PC-9 (cell line): ENCODE data around the gene HADHA. TPM values are rescaled to one million over a fixed set of nuclear protein-coding genes. Genes with fewer than 3 reads are reported as not detected.

Source experiments
- BruUV-seq: library from RNA; stranded (reverse); fragments of 400-500 nt; replicated peaks from 2 replicates; lab custom pipeline; 2021; lab: Mats Ljungman, UMichigan
- CTCF ChIA-PET: fragments of 300-600 bp; sonication (Branson Sonifier 250); formaldehyde crosslinking; loops from one replicate; lab custom pipeline; 2022; ENCODE audit warnings: antibody characterized with exemption; lab: Charles Lee
- POLR2A ChIA-PET: fragments of 300-600 bp; sonication (Branson Sonifier 250); formaldehyde crosslinking; loops from one replicate; lab custom pipeline; 2022; ENCODE audit warnings: antibody characterized with exemption; ENCODE audit not compliant: unreplicated experiment; lab: Charles Lee
- DNase-seq, 2 experiments: peaks; one replicate each; pipeline versions ENCODE4 v3.0.0 to v3.0.0-alpha.2; 2015 to 2022; ENCODE audit warnings: mixed read lengths in 1 of 2
- H2AFZ ChIP-seq: fragments of 200-600 bp; sonication (generic); 2 replicates; pipeline ENCODE4 v1.8.1; 2017; ENCODE audit warnings: antibody characterized with exemption
- H3F3A ChIP-seq: fragments of 200-600 bp; sonication (generic); 2 replicates; pipeline ENCODE4 v1.8.1; 2017; ENCODE audit warnings: antibody characterized with exemption, mild to moderate bottlenecking, low read depth; ENCODE audit not compliant: insufficient read depth
- H3K27ac ChIP-seq: fragments of 200-600 bp; sonication (generic); 2 replicates; pipeline ENCODE4 v1.6.1; 2016; ENCODE audit warnings: mixed run types
- H3K27me3 ChIP-seq: fragments of 200-600 bp; sonication (generic); 2 replicates; pipeline ENCODE4 v1.6.1; 2016; ENCODE audit warnings: low read depth, mixed run types; ENCODE audit not compliant: insufficient read depth
- H3K36me3 ChIP-seq: fragments of 200-600 bp; sonication (generic); 2 replicates; pipeline ENCODE4 v1.6.1; 2016; ENCODE audit warnings: low read depth, mixed run types
- H3K4me1 ChIP-seq: fragments of 200-600 bp; sonication (generic); replicated peaks from 2 replicates; pipeline ENCODE4 v1.6.1; 2016; ENCODE audit warnings: mixed run types; ENCODE audit not compliant: insufficient read depth
- H3K4me2 ChIP-seq: fragments of 200-600 bp; sonication (generic); 2 replicates; pipeline ENCODE4 v1.6.1; 2017; ENCODE audit warnings: mixed run types
- H3K4me3 ChIP-seq: fragments of 200-600 bp; sonication (generic); 2 replicates; pipeline ENCODE4 v1.6.1; 2016; ENCODE audit warnings: mixed run types
- H3K79me2 ChIP-seq: fragments of 200-600 bp; sonication (generic); 2 replicates; pipeline ENCODE4 v1.6.1; 2017; ENCODE audit warnings: low read depth, mixed run types
- H3K9me2 ChIP-seq: fragments of 200-600 bp; sonication (generic); 2 replicates; pipeline ENCODE4 v1.8.1; 2017; ENCODE audit warnings: mild to moderate bottlenecking; ENCODE audit not compliant: insufficient read depth
- H3K9me3 ChIP-seq: fragments of 200-600 bp; sonication (generic); 2 replicates; pipeline ENCODE4 v1.8.1; 2016; ENCODE audit warnings: low read depth; ENCODE audit not compliant: insufficient read depth
- H4K20me1 ChIP-seq: fragments of 200-600 bp; sonication (generic); 2 replicates; pipeline ENCODE4 v1.8.1; 2017; ENCODE audit not compliant: insufficient read depth
- EZH2 ChIP-seq: fragments of 200-600 bp; sonication (generic); IDR thresholded peaks from 2 replicates; pipeline ENCODE4 v1.8.0; 2017; ENCODE audit warnings: antibody characterized with exemption, low read depth
- intact Hi-C: fragments of 100-400 bp; cut with micrococcal nuclease; formaldehyde crosslinking; loops from one replicate; pipeline ENCODE4 v1.10.0; 2022; ENCODE audit not compliant: unreplicated experiment
- total RNA-seq: library from RNA; stranded (reverse); gene quantifications from 2 replicates; pipeline ENCODE4 v1.2.3, GENCODE V29; 2021
- TF ChIP-seq, protein P1 (sequence below): fragments of 200-600 bp; sonication (generic); conservative IDR thresholded peaks from 2 replicates; pipeline ENCODE4 v1.6.1; 2017; ENCODE audit warnings: mixed run types, antibody characterized with exemption, mild to moderate bottlenecking, moderate library complexity

Gene HADHA
- total RNA-seq, 1 experiment from 2014 or later, result 129 TPM

GRCh38 chr2:26176279-26176615 is 68.2 kb downstream of the HADHA start:
- H3K9me3 ChIP-seq, result no peaks in the 10 kb centered on the region
- H4K20me1 ChIP-seq, result no peaks in the 10 kb centered on the region
- H3K27me3 ChIP-seq, result no peaks in the 10 kb centered on the region
- H3K4me1 ChIP-seq, result no peaks in the 10 kb centered on the region
- ChIA-PET CTCF (no interaction called here), POLR2A (no interaction called here)
- H3K4me3 ChIP-seq, result no peak overlapping the region
- no TSS peak for BruUV-seq
- DNase-seq, result no peak
- no peak overlapping the region for H3K27ac ChIP-seq
- peaks cover 3% of the 10 kb centered on the region; the same call in 1 of the 2 replicates for H3F3A ChIP-seq
- intact Hi-C loops, result no loop called here
- H3K36me3 ChIP-seq, result no peaks in the 10 kb centered on the region
- no peaks in the 10 kb centered on the region for H3K9me2 ChIP-seq
- H3K79me2 ChIP-seq, result no peaks in the 10 kb centered on the region
- no peak overlapping the region for H3K4me2 ChIP-seq
- TF ChIP-seq EZH2, result no peak
- TF ChIP-seq, protein P1, sequence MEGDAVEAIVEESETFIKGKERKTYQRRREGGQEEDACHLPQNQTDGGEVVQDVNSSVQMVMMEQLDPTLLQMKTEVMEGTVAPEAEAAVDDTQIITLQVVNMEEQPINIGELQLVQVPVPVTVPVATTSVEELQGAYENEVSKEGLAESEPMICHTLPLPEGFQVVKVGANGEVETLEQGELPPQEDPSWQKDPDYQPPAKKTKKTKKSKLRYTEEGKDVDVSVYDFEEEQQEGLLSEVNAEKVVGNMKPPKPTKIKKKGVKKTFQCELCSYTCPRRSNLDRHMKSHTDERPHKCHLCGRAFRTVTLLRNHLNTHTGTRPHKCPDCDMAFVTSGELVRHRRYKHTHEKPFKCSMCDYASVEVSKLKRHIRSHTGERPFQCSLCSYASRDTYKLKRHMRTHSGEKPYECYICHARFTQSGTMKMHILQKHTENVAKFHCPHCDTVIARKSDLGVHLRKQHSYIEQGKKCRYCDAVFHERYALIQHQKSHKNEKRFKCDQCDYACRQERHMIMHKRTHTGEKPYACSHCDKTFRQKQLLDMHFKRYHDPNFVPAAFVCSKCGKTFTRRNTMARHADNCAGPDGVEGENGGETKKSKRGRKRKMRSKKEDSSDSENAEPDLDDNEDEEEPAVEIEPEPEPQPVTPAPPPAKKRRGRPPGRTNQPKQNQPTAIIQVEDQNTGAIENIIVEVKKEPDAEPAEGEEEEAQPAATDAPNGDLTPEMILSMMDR, result no peak
- no peak overlapping the region for H2AFZ ChIP-seq

- intact Hi-C loops, result no loop called here
- ChIA-PET POLR2A (no interaction called here), CTCF (no interaction called here)
- Histone ChIP-seq H2AFZ (no peak overlapping the region), H3K36me3 (no peaks in the 10 kb centered on the region), H3K9me2 (no peaks in the 10 kb centered on the region), H3K9me3 (no peaks in the 10 kb centered on the region), H4K20me1 (no peaks in the 10 kb centered on the region), H3K27ac (no peak overlapping the region), H3K4me3 (no peak overlapping the region), H3K4me2 (no peak overlapping the region), H3K79me2 (no peaks in the 10 kb centered on the region), H3K27me3 (no peaks in the 10 kb centered on the region), H3F3A (peaks cover 6% of the 10 kb centered on the region; the same call in 1 of the 2 replicates), H3K4me1 (no peaks in the 10 kb centered on the region)
- BruUV-seq, result no TSS peak
- no peak for DNase-seq
- TF ChIP-seq, protein P1, result no peak
- no peak for TF ChIP-seq EZH2
Observed at GRCh38 chr2:26175466-26176278, 68.8 kb downstream of the HADHA start.

DNA sequence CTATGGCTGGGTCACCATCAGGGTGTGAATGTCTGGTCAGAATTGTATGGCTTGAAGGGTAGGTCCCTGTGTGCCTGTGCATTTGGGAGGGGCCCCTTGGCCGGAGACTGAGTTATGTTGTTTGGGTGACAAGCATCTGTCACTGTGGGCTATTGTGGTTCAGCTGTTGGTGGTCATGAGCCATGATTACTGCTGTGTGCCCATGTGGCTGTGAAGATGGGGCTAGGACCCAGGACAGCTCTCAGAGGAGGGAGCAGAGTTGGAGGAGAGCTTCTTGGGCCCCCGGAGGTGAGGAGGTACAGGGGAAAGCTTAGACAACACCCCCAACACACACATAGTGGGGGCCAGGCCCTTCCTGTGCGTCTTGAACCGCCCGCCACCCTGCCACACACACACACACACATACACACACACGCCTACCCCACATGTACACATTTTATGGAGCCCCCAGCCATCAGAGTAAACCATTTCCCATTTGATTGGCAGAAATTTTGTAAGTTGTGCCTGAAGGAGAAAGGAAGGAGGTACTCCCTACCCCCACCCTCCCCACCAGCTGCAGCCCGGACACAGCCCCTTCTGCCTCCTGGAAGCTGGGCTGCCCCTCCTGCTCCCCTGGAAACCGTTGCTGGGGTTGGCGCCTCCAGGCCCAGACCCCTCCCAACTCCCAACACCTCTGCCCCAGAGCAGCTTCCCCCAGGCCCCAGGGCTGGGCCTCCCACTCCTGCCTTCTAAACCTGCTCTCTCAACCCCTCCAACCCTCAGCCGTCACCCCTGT is 69.6 kb downstream of the HADHA start:
- Histone ChIP-seq H3K36me3 (no peaks in the 10 kb centered on the region), H3K27ac (no peak overlapping the region), H3K4me3 (no peak overlapping the region), H3F3A (peaks cover 6% of the 10 kb centered on the region; the same call in 1 of the 2 replicates), H3K4me1 (no peaks in the 10 kb centered on the region), H3K9me2 (no peaks in the 10 kb centered on the region), H3K9me3 (no peaks in the 10 kb centered on the region), H3K4me2 (no peak overlapping the region), H2AFZ (no peak overlapping the region), H4K20me1 (no peaks in the 10 kb centered on the region), H3K79me2 (no peaks in the 10 kb centered on the region), H3K27me3 (no peaks in the 10 kb centered on the region)
- TF ChIP-seq EZH2, result no peak
- TF ChIP-seq, protein P1, result no peak
- DNase-seq, result no peak
- BruUV-seq, result no TSS peak
- intact Hi-C loops, result no loop called here
- ChIA-PET POLR2A (no interaction called here), CTCF (no interaction called here)
